ENCODE results near the gene ACSL1. TPM values are rescaled to one million over a fixed set of nuclear protein-coding genes. Genes with fewer than 3 reads are reported as not detected.

The ACSL1 gene
- polyA plus RNA-seq, 1 donor from 2014 or later: 30.7 TPM

GRCh38 chr4:184816962-184817361 lies 8.8 kb downstream of the ACSL1 start (continued):
- TF ChIP-seq REST (IDR thresholded peaks at IDR 0.05; ENCODE audit: borderline replicate concordance): no peak
- no peak for TF ChIP-seq EZH2 (IDR thresholded peaks at IDR 0.05; ENCODE audit: borderline replicate concordance, insufficient read depth, low read length, poor library complexity, severe bottlenecking)
- no peak for TF ChIP-seq TAF1 (IDR thresholded peaks at IDR 0.05; ENCODE audit: low read depth)

GRCh38 chr4:184815046-184815877 lies 10.5 kb downstream of the ACSL1 start:
- no peak overlapping the region for H3K27ac ChIP-seq (ENCODE audit: low read length)
- H3K27me3 ChIP-seq (ENCODE audit: insufficient read depth, low read depth, low read length): peaks cover 34% of the 10 kb centered on the region
- H3K9me2 ChIP-seq (ENCODE audit: insufficient read depth, low read length): no peaks in the 10 kb centered on the region
- TF ChIP-seq REST (IDR thresholded peaks at IDR 0.05; ENCODE audit: borderline replicate concordance) (no peak), MXI1 (conservative IDR thresholded peaks at IDR 0.05; ENCODE audit: poor library complexity, severe bottlenecking) (no peak), EP300 (conservative IDR thresholded peaks at IDR 0.05; ENCODE audit: poor library complexity, severe bottlenecking) (no peak)
- no peaks in the 10 kb centered on the region for H3K36me3 ChIP-seq (ENCODE audit: insufficient read depth, low read length)
- H3K9me3 ChIP-seq (ENCODE audit: low read length): peaks cover 2% of the 10 kb centered on the region
- H3F3A ChIP-seq (ENCODE audit: insufficient read depth, low read length, poor library complexity, severe bottlenecking): no peaks in the 10 kb centered on the region
- H3K4me3 ChIP-seq (ENCODE audit: low read length): no peak overlapping the region
- H3K4me2 ChIP-seq (ENCODE audit: low read length): no peak overlapping the region
- H3K79me2 ChIP-seq (replicated peaks; ENCODE audit: insufficient read depth, low read length): no peaks in the 10 kb centered on the region
- H3K9ac ChIP-seq (ENCODE audit: low read length): no peak overlapping the region
- no peaks in the 10 kb centered on the region for H4K20me1 ChIP-seq (ENCODE audit: insufficient read depth)
- H2AFZ ChIP-seq (ENCODE audit: low read depth, low read length): no peak overlapping the region

GRCh38 chr4:184814686-184815045 lies 11.1 kb downstream of the ACSL1 start:
- Histone ChIP-seq H4K20me1 (ENCODE audit: insufficient read depth) (no peaks in the 10 kb centered on the region), H2AFZ (ENCODE audit: low read depth, low read length) (no peak overlapping the region), H3F3A (ENCODE audit: insufficient read depth, low read length, poor library complexity, severe bottlenecking) (no peaks in the 10 kb centered on the region), H3K9me2 (ENCODE audit: insufficient read depth, low read length) (no peaks in the 10 kb centered on the region), H3K9ac (ENCODE audit: low read length) (no peak overlapping the region), H3K4me2 (ENCODE audit: low read length) (no peak overlapping the region), H3K9me3 (ENCODE audit: low read length) (peaks cover 2% of the 10 kb centered on the region), H3K36me3 (ENCODE audit: insufficient read depth, low read length) (no peaks in the 10 kb centered on the region), H3K4me3 (ENCODE audit: low read length) (no peak overlapping the region), H3K27me3 (ENCODE audit: insufficient read depth, low read depth, low read length) (peaks cover 37% of the 10 kb centered on the region), H3K27ac (ENCODE audit: low read length) (no peak overlapping the region), H3K79me2 (replicated peaks; ENCODE audit: insufficient read depth, low read length) (no peaks in the 10 kb centered on the region)
- TF ChIP-seq MXI1 (conservative IDR thresholded peaks at IDR 0.05; ENCODE audit: poor library complexity, severe bottlenecking) (no peak), RAD21 (conservative IDR thresholded peaks at IDR 0.05) (no peak), EZH2 (IDR thresholded peaks at IDR 0.05; ENCODE audit: borderline replicate concordance, insufficient read depth, low read length, poor library complexity, severe bottlenecking) (no peak), SMC3 (conservative IDR thresholded peaks at IDR 0.05; ENCODE audit: poor library complexity) (no peak)
